Measurements from ENCODE around the gene ARID2. TPM values are rescaled to one million over a fixed set of nuclear protein-coding genes. Genes with fewer than 3 reads are reported as not detected.

ARID2 gene
- total and polyA plus RNA-seq, 2 of the 13 experiments (the other 11 are each of a cell fraction or from before 2014, with no cell fraction given) = 15.9 to 22.2 TPM

DNA sequence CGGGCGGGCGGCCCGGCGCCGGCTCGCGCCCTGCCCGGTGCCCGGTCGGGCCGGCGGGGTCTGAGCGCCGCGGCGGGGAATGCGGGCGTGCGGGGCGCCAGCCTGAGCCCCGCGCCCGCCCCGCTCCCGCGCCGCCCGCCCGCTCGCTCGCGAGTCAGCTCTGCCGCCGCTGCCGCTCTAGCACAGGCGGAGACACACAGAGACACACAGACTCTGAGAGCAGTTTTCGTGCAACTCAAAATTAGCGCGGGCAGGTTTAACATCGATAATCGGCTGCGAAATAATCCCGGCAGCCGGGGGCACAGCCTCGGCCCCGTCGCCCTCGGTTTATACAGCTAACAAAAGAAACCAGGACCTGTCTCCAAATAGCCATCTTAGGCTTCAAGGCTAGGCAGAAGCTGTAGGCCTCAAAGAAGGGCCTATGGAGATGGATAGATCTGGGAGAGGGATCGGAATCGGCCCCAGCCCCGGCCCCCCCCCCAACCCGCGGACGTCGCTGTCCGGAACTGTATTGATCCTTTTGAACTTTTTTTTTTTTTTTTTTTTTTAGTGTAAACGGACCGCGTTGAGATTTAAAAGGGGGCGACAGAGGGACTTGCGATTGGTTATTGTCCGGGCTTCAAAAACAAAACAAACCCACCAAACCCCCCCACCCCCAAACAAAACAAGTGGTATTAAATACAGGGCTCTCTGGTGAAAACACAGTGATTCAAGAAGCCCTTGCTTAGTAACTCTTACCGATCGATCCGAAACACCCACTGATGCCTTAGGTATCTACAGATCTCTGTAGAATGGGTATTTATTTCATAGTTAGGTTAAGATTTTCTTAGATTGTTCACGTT lies 1.1 kb downstream of the ARID2 start (continued):
- TF ChIP-seq KAT8 (CRISPR knock-in tag; IDR thresholded peaks at IDR 0.05) (peak; percentile 15; the same call in 1 of the 2 replicates), TCF7 (IDR thresholded peaks at IDR 0.05; ENCODE audit: low read depth) (peak; percentile 69), ZNF605 (CRISPR knock-in tag; IDR thresholded peaks at IDR 0.05) (no peak; the same call in 1 of the 2 replicates), PATZ1 (CRISPR knock-in tag; IDR thresholded peaks at IDR 0.05) (peak; percentile 88), TAF1 (CRISPR knock-in tag; IDR thresholded peaks at IDR 0.05) (peak; percentile 57; the same call in 1 of the 2 replicates), KDM5B (CRISPR knock-in tag; IDR thresholded peaks at IDR 0.05; ENCODE audit: borderline replicate concordance) (no peak), MYNN (CRISPR knock-in tag; IDR thresholded peaks at IDR 0.05; ENCODE audit: low read depth) (no peak), HOXA9 (CRISPR knock-in tag; IDR thresholded peaks at IDR 0.05; ENCODE audit: borderline replicate concordance) (no peak), ETV5 (CRISPR knock-in tag; IDR thresholded peaks at IDR 0.05; ENCODE audit: borderline replicate concordance) (0 out of 2 replicates have a peak, but pooled peaks have one; percentile 18), ZNF709 (CRISPR knock-in tag; IDR thresholded peaks at IDR 0.05) (0 out of 2 replicates have a peak, but pooled peaks have one; percentile 31), KDM1A (CRISPR knock-in tag; IDR thresholded peaks at IDR 0.05) (0 out of 2 replicates have a peak, but pooled peaks have one; percentile 27)
- TF ChIP-seq, protein P1, sequence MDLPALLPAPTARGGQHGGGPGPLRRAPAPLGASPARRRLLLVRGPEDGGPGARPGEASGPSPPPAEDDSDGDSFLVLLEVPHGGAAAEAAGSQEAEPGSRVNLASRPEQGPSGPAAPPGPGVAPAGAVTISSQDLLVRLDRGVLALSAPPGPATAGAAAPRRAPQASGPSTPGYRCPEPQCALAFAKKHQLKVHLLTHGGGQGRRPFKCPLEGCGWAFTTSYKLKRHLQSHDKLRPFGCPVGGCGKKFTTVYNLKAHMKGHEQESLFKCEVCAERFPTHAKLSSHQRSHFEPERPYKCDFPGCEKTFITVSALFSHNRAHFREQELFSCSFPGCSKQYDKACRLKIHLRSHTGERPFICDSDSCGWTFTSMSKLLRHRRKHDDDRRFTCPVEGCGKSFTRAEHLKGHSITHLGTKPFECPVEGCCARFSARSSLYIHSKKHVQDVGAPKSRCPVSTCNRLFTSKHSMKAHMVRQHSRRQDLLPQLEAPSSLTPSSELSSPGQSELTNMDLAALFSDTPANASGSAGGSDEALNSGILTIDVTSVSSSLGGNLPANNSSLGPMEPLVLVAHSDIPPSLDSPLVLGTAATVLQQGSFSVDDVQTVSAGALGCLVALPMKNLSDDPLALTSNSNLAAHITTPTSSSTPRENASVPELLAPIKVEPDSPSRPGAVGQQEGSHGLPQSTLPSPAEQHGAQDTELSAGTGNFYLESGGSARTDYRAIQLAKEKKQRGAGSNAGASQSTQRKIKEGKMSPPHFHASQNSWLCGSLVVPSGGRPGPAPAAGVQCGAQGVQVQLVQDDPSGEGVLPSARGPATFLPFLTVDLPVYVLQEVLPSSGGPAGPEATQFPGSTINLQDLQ (CRISPR knock-in tag; IDR thresholded peaks at IDR 0.05) = no peak
- TF ChIP-seq, protein P2, sequence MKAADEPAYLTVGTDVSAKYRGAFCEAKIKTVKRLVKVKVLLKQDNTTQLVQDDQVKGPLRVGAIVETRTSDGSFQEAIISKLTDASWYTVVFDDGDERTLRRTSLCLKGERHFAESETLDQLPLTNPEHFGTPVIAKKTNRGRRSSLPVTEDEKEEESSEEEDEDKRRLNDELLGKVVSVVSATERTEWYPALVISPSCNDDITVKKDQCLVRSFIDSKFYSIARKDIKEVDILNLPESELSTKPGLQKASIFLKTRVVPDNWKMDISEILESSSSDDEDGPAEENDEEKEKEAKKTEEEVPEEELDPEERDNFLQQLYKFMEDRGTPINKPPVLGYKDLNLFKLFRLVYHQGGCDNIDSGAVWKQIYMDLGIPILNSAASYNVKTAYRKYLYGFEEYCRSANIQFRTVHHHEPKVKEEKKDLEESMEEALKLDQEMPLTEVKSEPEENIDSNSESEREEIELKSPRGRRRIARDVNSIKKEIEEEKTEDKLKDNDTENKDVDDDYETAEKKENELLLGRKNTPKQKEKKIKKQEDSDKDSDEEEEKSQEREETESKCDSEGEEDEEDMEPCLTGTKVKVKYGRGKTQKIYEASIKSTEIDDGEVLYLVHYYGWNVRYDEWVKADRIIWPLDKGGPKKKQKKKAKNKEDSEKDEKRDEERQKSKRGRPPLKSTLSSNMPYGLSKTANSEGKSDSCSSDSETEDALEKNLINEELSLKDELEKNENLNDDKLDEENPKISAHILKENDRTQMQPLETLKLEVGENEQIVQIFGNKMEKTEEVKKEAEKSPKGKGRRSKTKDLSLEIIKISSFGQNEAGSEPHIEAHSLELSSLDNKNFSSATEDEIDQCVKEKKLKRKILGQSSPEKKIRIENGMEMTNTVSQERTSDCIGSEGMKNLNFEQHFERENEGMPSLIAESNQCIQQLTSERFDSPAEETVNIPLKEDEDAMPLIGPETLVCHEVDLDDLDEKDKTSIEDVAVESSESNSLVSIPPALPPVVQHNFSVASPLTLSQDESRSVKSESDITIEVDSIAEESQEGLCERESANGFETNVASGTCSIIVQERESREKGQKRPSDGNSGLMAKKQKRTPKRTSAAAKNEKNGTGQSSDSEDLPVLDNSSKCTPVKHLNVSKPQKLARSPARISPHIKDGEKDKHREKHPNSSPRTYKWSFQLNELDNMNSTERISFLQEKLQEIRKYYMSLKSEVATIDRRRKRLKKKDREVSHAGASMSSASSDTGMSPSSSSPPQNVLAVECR (CRISPR knock-in tag; IDR thresholded peaks at IDR 0.05; ENCODE audit: borderline replicate concordance) = peak; percentile 24; the same call in 1 of the 2 replicates
- TF ChIP-seq, protein P3, sequence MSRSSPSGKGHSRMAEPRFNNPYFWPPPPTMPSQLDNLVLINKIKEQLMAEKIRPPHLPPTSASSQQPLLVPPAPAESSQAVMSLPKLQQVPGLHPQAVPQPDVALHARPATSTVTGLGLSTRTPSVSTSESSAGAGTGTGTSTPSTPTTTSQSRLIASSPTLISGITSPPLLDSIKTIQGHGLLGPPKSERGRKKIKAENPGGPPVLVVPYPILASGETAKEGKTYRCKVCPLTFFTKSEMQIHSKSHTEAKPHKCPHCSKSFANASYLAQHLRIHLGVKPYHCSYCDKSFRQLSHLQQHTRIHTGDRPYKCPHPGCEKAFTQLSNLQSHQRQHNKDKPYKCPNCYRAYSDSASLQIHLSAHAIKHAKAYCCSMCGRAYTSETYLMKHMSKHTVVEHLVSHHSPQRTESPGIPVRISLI (CRISPR knock-in tag; IDR thresholded peaks at IDR 0.05; ENCODE audit: borderline replicate concordance) = peak; percentile 84
- TF ChIP-seq, protein P4, sequence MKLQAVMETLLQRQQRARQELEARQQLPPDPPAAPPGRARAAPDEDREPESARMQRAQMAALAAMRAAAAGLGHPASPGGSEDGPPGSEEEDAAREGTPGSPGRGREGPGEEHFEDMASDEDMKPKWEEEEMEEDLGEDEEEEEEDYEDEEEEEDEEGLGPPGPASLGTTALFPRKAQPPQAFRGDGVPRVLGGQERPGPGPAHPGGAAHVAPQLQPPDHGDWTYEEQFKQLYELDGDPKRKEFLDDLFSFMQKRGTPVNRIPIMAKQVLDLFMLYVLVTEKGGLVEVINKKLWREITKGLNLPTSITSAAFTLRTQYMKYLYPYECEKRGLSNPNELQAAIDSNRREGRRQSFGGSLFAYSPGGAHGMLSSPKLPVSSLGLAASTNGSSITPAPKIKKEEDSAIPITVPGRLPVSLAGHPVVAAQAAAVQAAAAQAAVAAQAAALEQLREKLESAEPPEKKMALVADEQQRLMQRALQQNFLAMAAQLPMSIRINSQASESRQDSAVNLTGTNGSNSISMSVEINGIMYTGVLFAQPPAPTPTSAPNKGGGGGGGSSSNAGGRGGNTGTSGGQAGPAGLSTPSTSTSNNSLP (IDR thresholded peaks at IDR 0.05; ENCODE audit: low read depth, low read length) = 0 out of 2 replicates have a peak, but pooled peaks have one; percentile 3

All from HepG2 (cell line).